Duodenal mucosa (tissue), 2 donors: Measurements from ENCODE around the gene LRRC3B.

ENCODE experiments used
- H3K27ac ChIP-seq: one replicate; pipeline ENCODE4 v1.7.0; 2013; ENCODE audit warnings: low read depth, low read length
- H3K27me3 ChIP-seq, 2 donors: one replicate each; pipeline ENCODE4 v1.7.0; 2013; ENCODE audit warnings: low read length in 2 of 2, control low read depth in 1 of 2; ENCODE audit not compliant: insufficient read depth in 2 of 2, control insufficient read depth in 1 of 2
- H3K36me3 ChIP-seq, 2 donors: one replicate each; pipeline ENCODE4 v1.7.0; 2013; ENCODE audit warnings: low read length in 2 of 2, control low read depth in 1 of 2; ENCODE audit not compliant: insufficient read depth in 2 of 2, control insufficient read depth in 1 of 2
- H3K4me1 ChIP-seq, 2 donors: one replicate each; pipeline ENCODE4 v1.7.0; 2013; ENCODE audit warnings: low read length in 2 of 2, control low read depth in 1 of 2; ENCODE audit not compliant: insufficient read depth in 2 of 2, control insufficient read depth in 1 of 2
- H3K4me3 ChIP-seq, 2 donors: one replicate each; pipeline ENCODE4 v1.7.0; 2013; ENCODE audit warnings: low read length in 2 of 2, low read depth in 1 of 2
- H3K9ac ChIP-seq, 2 donors: one replicate each; pipeline ENCODE4 v1.7.0; 2013; ENCODE audit warnings: low read length in 2 of 2, low read depth in 1 of 2
- H3K9me3 ChIP-seq, 2 donors: one replicate each; pipeline ENCODE4 v1.7.0; 2013; ENCODE audit warnings: low read length in 2 of 2, control low read depth in 1 of 2; ENCODE audit not compliant: control insufficient read depth in 1 of 2

The LRRC3B gene

GRCh38 chr3:26653811-26654425 lies 31.3 kb downstream of the LRRC3B start:
- H3K4me1 ChIP-seq: no peaks in the 10 kb centered on the region
- no peak overlapping the region for H3K27ac ChIP-seq
- no peaks in the 10 kb centered on the region for H3K27me3 ChIP-seq
- H3K9ac ChIP-seq: no peak overlapping the region
- no peaks in the 10 kb centered on the region for H3K9me3 ChIP-seq
- no peak overlapping the region for H3K4me3 ChIP-seq
- no peaks in the 10 kb centered on the region for H3K36me3 ChIP-seq

GRCh38 chr3:26655231-26655630 lies 32.7 kb downstream of the LRRC3B start:
- no peak overlapping the region for H3K9ac ChIP-seq
- H3K9me3 ChIP-seq: no peaks in the 10 kb centered on the region
- no peak overlapping the region for H3K27ac ChIP-seq
- no peaks in the 10 kb centered on the region for H3K4me1 ChIP-seq
- no peaks in the 10 kb centered on the region for H3K27me3 ChIP-seq
- no peak overlapping the region for H3K4me3 ChIP-seq
- no peaks in the 10 kb centered on the region for H3K36me3 ChIP-seq

- H3K9ac ChIP-seq: no peak overlapping the region
- H3K36me3 ChIP-seq: no peaks in the 10 kb centered on the region
- no peaks in the 10 kb centered on the region for H3K27me3 ChIP-seq
- H3K4me3 ChIP-seq: no peak overlapping the region
- H3K9me3 ChIP-seq: no peaks in the 10 kb centered on the region
- H3K4me1 ChIP-seq: no peaks in the 10 kb centered on the region
- H3K27ac ChIP-seq: no peak overlapping the region
Observed at GRCh38 chr3:26657348-26657976, 34.9 kb downstream of the LRRC3B start.

- H3K36me3 ChIP-seq: no peaks in the 10 kb centered on the region
- no peaks in the 10 kb centered on the region for H3K9me3 ChIP-seq
- no peaks in the 10 kb centered on the region for H3K27me3 ChIP-seq
- H3K9ac ChIP-seq: no peak overlapping the region
- no peaks in the 10 kb centered on the region for H3K4me1 ChIP-seq
- no peak overlapping the region for H3K4me3 ChIP-seq
- no peak overlapping the region for H3K27ac ChIP-seq
Observed at GRCh38 chr3:26668171-26668570, 45.6 kb downstream of the LRRC3B start.

- Histone ChIP-seq H3K9ac (no peak overlapping the region), H3K27ac (no peak overlapping the region), H3K27me3 (no peaks in the 10 kb centered on the region)
Observed at GRCh38 chr3:26668696-26669095, 46.1 kb downstream of the LRRC3B start.

GRCh38 chr3:26675336-26675735 lies 52.8 kb downstream of the LRRC3B start:
- H3K9ac ChIP-seq: no peak overlapping the region
- no peaks in the 10 kb centered on the region for H3K27me3 ChIP-seq
- H3K36me3 ChIP-seq: no peaks in the 10 kb centered on the region
- no peak overlapping the region for H3K4me3 ChIP-seq
- no peaks in the 10 kb centered on the region for H3K4me1 ChIP-seq
- no peak overlapping the region for H3K27ac ChIP-seq
- peaks cover 0 to 9% of the 10 kb centered on the region in 2 donors for H3K9me3 ChIP-seq

More at GRCh38 chr3:26668696-26669095, 46.1 kb downstream of the LRRC3B start:
- no peaks in the 10 kb centered on the region for H3K9me3 ChIP-seq
- no peaks in the 10 kb centered on the region for H3K4me1 ChIP-seq
- no peak overlapping the region for H3K4me3 ChIP-seq
- no peaks in the 10 kb centered on the region for H3K36me3 ChIP-seq

- Histone ChIP-seq H3K36me3 (no peaks in the 10 kb centered on the region), H3K9ac (no peak overlapping the region), H3K4me3 (no peak overlapping the region), H3K27ac (no peak overlapping the region), H3K27me3 (no peaks in the 10 kb centered on the region), H3K4me1 (no peaks in the 10 kb centered on the region), H3K9me3 (peaks cover 1 to 6% of the 10 kb centered on the region in 2 donors)
Observed at GRCh38 chr3:26681632-26682031, 59.1 kb downstream of the LRRC3B start.

GRCh38 chr3:26682406-26682805 lies 59.8 kb downstream of the LRRC3B start:
- Histone ChIP-seq H3K9me3 (peaks cover 5% of the 10 kb centered on the region in 2 donors), H3K4me3 (no peak overlapping the region), H3K36me3 (no peaks in the 10 kb centered on the region), H3K9ac (no peak overlapping the region), H3K27ac (no peak overlapping the region), H3K4me1 (no peaks in the 10 kb centered on the region), H3K27me3 (no peaks in the 10 kb centered on the region)

- Histone ChIP-seq H3K27me3 (no peaks in the 10 kb centered on the region), H3K9me3 (peaks cover 4 to 5% of the 10 kb centered on the region in 2 donors), H3K4me1 (no peaks in the 10 kb centered on the region), H3K9ac (no peak overlapping the region), H3K27ac (no peak overlapping the region), H3K36me3 (no peaks in the 10 kb centered on the region), H3K4me3 (no peak overlapping the region)
Observed at GRCh38 chr3:26683902-26684301, 61.3 kb downstream of the LRRC3B start.

- no peak overlapping the region for H3K9ac ChIP-seq
- H3K4me1 ChIP-seq: no peaks in the 10 kb centered on the region
- H3K27ac ChIP-seq: no peak overlapping the region
- H3K36me3 ChIP-seq: no peaks in the 10 kb centered on the region
- no peak overlapping the region for H3K4me3 ChIP-seq
- H3K9me3 ChIP-seq: peaks cover 4 to 5% of the 10 kb centered on the region in 2 donors
- H3K27me3 ChIP-seq: no peaks in the 10 kb centered on the region
Observed at GRCh38 chr3:26687466-26687865, 64.9 kb downstream of the LRRC3B start.
